Neural cell (in vitro differentiated cells): ENCODE data around the gene ZNF223. TPM values are rescaled to one million over a fixed set of nuclear protein-coding genes. Genes with fewer than 3 reads are reported as not detected.

Experiments used
- H2AFZ ChIP-seq: fragments of 200-600, 300-800 bp; sonication (generic), shearing (Covaris generic); 2 replicates; pipeline ENCODE4 v1.6.0; 2014; ENCODE audit warnings: low read depth, mild to moderate bottlenecking, antibody characterized with exemption, low read length, moderate library complexity
- H3F3A ChIP-seq: fragments of 200-600 bp; shearing (Covaris generic); 2 replicates; pipeline ENCODE4 v1.6.1; 2016; ENCODE audit warnings: mild to moderate bottlenecking, moderate library complexity, mixed read lengths, antibody characterized with exemption, low read length; ENCODE audit not compliant: insufficient read depth, poor library complexity, severe bottlenecking
- H3K27ac ChIP-seq: fragments of 200-600, 300-800 bp; sonication (generic), shearing (Covaris generic); 2 replicates; pipeline ENCODE4 v1.5.1; 2014; ENCODE audit warnings: mild to moderate bottlenecking, low read length, moderate library complexity
- H3K27me3 ChIP-seq: fragments of 300-800, 200-600 bp; sonication (generic), shearing (Covaris generic); 2 replicates; pipeline ENCODE4 v1.6.0; 2014; ENCODE audit warnings: mild to moderate bottlenecking, low read depth, low read length, moderate library complexity; ENCODE audit not compliant: insufficient read depth
- H3K36me3 ChIP-seq: fragments of 300-800, 200-600 bp; sonication (generic), shearing (Covaris generic); 2 replicates; pipeline ENCODE4 v1.5.1; 2014; ENCODE audit warnings: mild to moderate bottlenecking, antibody characterized with exemption, low read length, moderate library complexity; ENCODE audit not compliant: insufficient read depth
- H3K4me2 ChIP-seq: fragments of 300-800, 200-600 bp; sonication (generic), shearing (Covaris generic); 2 replicates; pipeline ENCODE4 v1.6.0; 2014; ENCODE audit warnings: mild to moderate bottlenecking, low read length
- H3K4me3 ChIP-seq: fragments of 300-800, 200-600 bp; sonication (generic), shearing (Covaris generic); 2 replicates; pipeline ENCODE4 v1.5.1; 2014; ENCODE audit warnings: mild to moderate bottlenecking, low read length, moderate library complexity
- H3K79me2 ChIP-seq: fragments of 200-600 bp; shearing (Covaris generic); replicated peaks from 2 replicates; pipeline ENCODE4 v1.6.0; 2014; ENCODE audit warnings: mild to moderate bottlenecking, low read length, moderate library complexity; ENCODE audit not compliant: insufficient read depth
- H3K9ac ChIP-seq: fragments of 300-800, 200-600 bp; sonication (generic), shearing (Covaris generic); 2 replicates; pipeline ENCODE4 v1.6.1; 2016; ENCODE audit warnings: mild to moderate bottlenecking, low read length, mixed read lengths
- H3K9me2 ChIP-seq: fragments of 200-600 bp; shearing (Covaris generic); 2 replicates; pipeline ENCODE4 v1.6.1; 2016; ENCODE audit warnings: mild to moderate bottlenecking, low read length, mixed read lengths; ENCODE audit not compliant: insufficient read depth
- H3K9me3 ChIP-seq: fragments of 200-600, 300-800 bp; sonication (generic), shearing (Covaris generic); 2 replicates; pipeline ENCODE4 v1.6.1; 2016; ENCODE audit warnings: mild to moderate bottlenecking, mixed run types, low read length, moderate library complexity, mixed read lengths
- H4K20me1 ChIP-seq: fragments of 200-600 bp; shearing (Covaris generic); 2 replicates; pipeline ENCODE4 v1.6.1; 2016; ENCODE audit warnings: mild to moderate bottlenecking, mixed run types; ENCODE audit not compliant: insufficient read depth
- CTCF ChIP-seq: fragments of 450-650 bp; IDR thresholded peaks from 2 replicates; pipeline ENCODE4 v1.5.1; 2014; ENCODE audit warnings: antibody characterized with exemption, mild to moderate bottlenecking, moderate library complexity; ENCODE audit not compliant: poor library complexity, severe bottlenecking
- EP300 ChIP-seq: fragments of 450-650 bp; conservative IDR thresholded peaks from 2 replicates; pipeline ENCODE4 v1.6.1; 2014; ENCODE audit warnings: antibody characterized with exemption, mild to moderate bottlenecking, moderate library complexity; ENCODE audit not compliant: poor library complexity, severe bottlenecking
- EZH2 ChIP-seq: fragments of 200-600, 300-800 bp; shearing (Covaris generic), sonication (generic); IDR thresholded peaks from 2 replicates; pipeline ENCODE4 v1.6.1; 2014; ENCODE audit warnings: antibody characterized with exemption, low read length, borderline replicate concordance, mild to moderate bottlenecking; ENCODE audit not compliant: insufficient read depth, poor library complexity, severe bottlenecking
- MXI1 ChIP-seq: fragments of 450-650 bp; conservative IDR thresholded peaks from 2 replicates; pipeline ENCODE4 v1.6.1; 2014; ENCODE audit warnings: antibody characterized with exemption, mild to moderate bottlenecking; ENCODE audit not compliant: poor library complexity, severe bottlenecking
- POLR2AphosphoS5 ChIP-seq: IDR thresholded peaks from 2 replicates; pipeline ENCODE4 v1.6.1; 2012
- RAD21 ChIP-seq: fragments of 450-650 bp; conservative IDR thresholded peaks from 2 replicates; pipeline ENCODE4 v1.6.1; 2014; ENCODE audit warnings: antibody characterized with exemption, mild to moderate bottlenecking, moderate library complexity
- REST ChIP-seq: IDR thresholded peaks from 2 replicates; pipeline ENCODE4 v1.6.1; 2012; ENCODE audit warnings: borderline replicate concordance
- SMC3 ChIP-seq: fragments of 450-650 bp; conservative IDR thresholded peaks from 2 replicates; pipeline ENCODE4 v1.6.1; 2014; ENCODE audit warnings: antibody characterized with exemption, mild to moderate bottlenecking, moderate library complexity; ENCODE audit not compliant: poor library complexity
- TAF1 ChIP-seq: IDR thresholded peaks from 2 replicates; pipeline ENCODE4 v1.6.1; 2012; ENCODE audit warnings: low read depth
- polyA plus RNA-seq: library from polyadenylated mRNA; depleted of rRNA; stranded (reverse); fragments of >200 nt; gene quantifications from 2 replicates; pipeline ENCODE4 v1.2.3, GENCODE V29; 2014

The ZNF223 gene
- polyA plus RNA-seq, 1 donor from 2014 or later: 22.7 TPM

GRCh38 chr19:44093931-44094765 lies 42.3 kb downstream of the ZNF223 start, which contains the start of gene ZNF224:
Gene ZNF224 (plus strand): TSS chr19:44094361. CDS start chr19:44097874, 3,513 bp downstream.
- Histone ChIP-seq H3K4me3 (peak within 1 kb of the TSS; percentile 85), H2AFZ (peak within 1 kb of the TSS; percentile 91), H4K20me1 (no peaks in the 10 kb centered on the region), H3K79me2 (no peaks in the 10 kb centered on the region), H3K9ac (peak within 1 kb of the TSS; percentile 55), H3K27ac (peak within 1 kb of the TSS; percentile 11), H3K4me2 (peak within 1 kb of the TSS; percentile 91), H3K27me3 (no peaks in the 10 kb centered on the region), H3K9me2 (no peaks in the 10 kb centered on the region), H3K9me3 (no peaks in the 10 kb centered on the region), H3F3A (no peaks in the 10 kb centered on the region), H3K36me3 (peaks cover 3% of the 10 kb centered on the region)
- TF ChIP-seq MXI1: peak; percentile 65
- no peak for TF ChIP-seq SMC3
- TF ChIP-seq REST: no peak
- no peak for TF ChIP-seq CTCF
- no peak for TF ChIP-seq EZH2
- TF ChIP-seq RAD21: peak; percentile 23
- TF ChIP-seq TAF1: no peak
- TF ChIP-seq EP300: no peak
- TF ChIP-seq POLR2AphosphoS5: peak; percentile 43

GRCh38 chr19:44107751-44108150 lies 55.9 kb downstream of the ZNF223 start:
- H3K27ac ChIP-seq: no peak overlapping the region
- H3K9ac ChIP-seq: no peak overlapping the region
- H3F3A ChIP-seq: no peaks in the 10 kb centered on the region
- peaks cover 5% of the 10 kb centered on the region for H3K9me3 ChIP-seq
- no peak overlapping the region for H2AFZ ChIP-seq
- peaks cover 7% of the 10 kb centered on the region for H3K79me2 ChIP-seq
- no peaks in the 10 kb centered on the region for H3K9me2 ChIP-seq
- no peaks in the 10 kb centered on the region for H4K20me1 ChIP-seq
- H3K27me3 ChIP-seq: no peaks in the 10 kb centered on the region
- H3K4me3 ChIP-seq: no peak overlapping the region
- peaks cover 32% of the 10 kb centered on the region for H3K36me3 ChIP-seq
- TF ChIP-seq CTCF: no peak
- no peak for TF ChIP-seq REST
- TF ChIP-seq TAF1: no peak
- TF ChIP-seq SMC3: no peak
- no peak for TF ChIP-seq EP300
- TF ChIP-seq POLR2AphosphoS5: no peak
- no peak for TF ChIP-seq MXI1
- no peak for TF ChIP-seq RAD21
- TF ChIP-seq EZH2: no peak
- H3K4me2 ChIP-seq: no peak overlapping the region
